ENCODE results near the gene ZNF578. TPM values are rescaled to one million over a fixed set of nuclear protein-coding genes. Genes with fewer than 3 reads are reported as not detected.

Gene ZNF578
- total and polyA plus RNA-seq, 2 of the 8 experiments (the other 6 are each of a cell fraction or from before 2014, with no cell fraction given) = 1.6 to 4.2 TPM

- no peak overlapping the region for H3K14ac ChIP-seq (ENCODE audit: insufficient read length)
- H3K9ac ChIP-seq (replicated peaks in 1 of 4; ENCODE audit: extremely low read depth in 1 of 4, low read depth in 3 of 4, low read length in 3 of 4) = no peak overlapping the region
- H3K4me2 ChIP-seq (ENCODE audit: insufficient read depth in 1 of 2, low read depth in 2 of 2, low read length in 2 of 2) = no peak overlapping the region
- no peak for DNase-seq (ENCODE audit: low read depth in 1 of 2, low spot score in 2 of 2)
- H2BK5ac ChIP-seq (ENCODE audit: low read depth, low read length) = no peak overlapping the region
- H2BK20ac ChIP-seq (ENCODE audit: low read length) = no peak overlapping the region
- no peak overlapping the region for H2BK120ac ChIP-seq (replicated peaks; ENCODE audit: low read depth, low read length)
- H3K27ac ChIP-seq (ENCODE audit: low read depth, low read length) = no peak overlapping the region
- peaks cover 0 to 1% of the 10 kb centered on the region in 2 experiments for H4K20me1 ChIP-seq (replicated peaks in 1 of 2; ENCODE audit: control insufficient read depth in 1 of 2, insufficient read depth in 2 of 2, low read length in 2 of 2)
- H3K18ac ChIP-seq (ENCODE audit: extremely low read depth, low read length) = no peak overlapping the region
- WGBS, 2 experiments (ENCODE audit: extremely low coverage in 1 of 2, insufficient coverage in 1 of 2, insufficient read length in 1 of 2, insufficient replicate concordance in 2 of 2, low coverage in 1 of 2, low lambda C conversion rate in 2 of 2, missing lambda C conversion rate in 1 of 2) = 96% methylated on average over 5 of the region's 5 CpGs; no CpG with 5 or more reads in 1 of the 2 experiments
- H3K79me1 ChIP-seq (ENCODE audit: low read depth, low read length) = no peaks in the 10 kb centered on the region
- peaks cover 0 to 8% (median 4%) of the 10 kb centered on the region in 4 experiments; a peak in 4 of 7 replicates for H3K27me3 ChIP-seq (replicated peaks in 1 of 4; ENCODE audit: control insufficient read depth in 3 of 4, extremely low read depth in 1 of 4, insufficient read depth in 3 of 4, low read length in 3 of 4)
- FAIRE-seq = no peak
- H4K91ac ChIP-seq (replicated peaks; ENCODE audit: insufficient read length, low read length) = no peak overlapping the region
- no peak overlapping the region for H2AFZ ChIP-seq (ENCODE audit: low read length)
- POLR2A ChIA-PET (ENCODE audit: partially characterized antibody) = no interaction called here
- H4K8ac ChIP-seq (ENCODE audit: extremely low read depth, insufficient read depth, low read length) = no peak overlapping the region
- peaks cover 0 to 7% (median 0%) of the 10 kb centered on the region in 4 experiments; a peak in 2 of 8 replicates for H3K36me3 ChIP-seq (ENCODE audit: control insufficient read depth in 2 of 4, insufficient read depth in 4 of 4, low read length in 3 of 4)
- H3K79me2 ChIP-seq (ENCODE audit: control insufficient read depth in 1 of 2, insufficient read depth in 2 of 2, low read length in 2 of 2) = no peaks in the 10 kb centered on the region
- H3K9me3 ChIP-seq (ENCODE audit: insufficient read depth in 2 of 2, low read depth in 1 of 2, low read length in 1 of 2) = no peaks in the 10 kb centered on the region
- H3K4ac ChIP-seq (replicated peaks; ENCODE audit: insufficient read length, low read depth, low read length) = no peak overlapping the region
- H2BK12ac ChIP-seq (ENCODE audit: low read depth, low read length) = no peak overlapping the region
- CTCF ChIA-PET (ENCODE audit: partially characterized antibody) = interaction anchor here (1.0 to 1.1 kb wide), 2 partner anchors 9 to 97 kb away, joined by 4 read pairs; no protein-coding TSS in a partner anchor
- no peak overlapping the region for H3K23ac ChIP-seq (ENCODE audit: insufficient read length)
- H3K56ac ChIP-seq (replicated peaks; ENCODE audit: insufficient read length, low read depth, low read length) = no peak overlapping the region
- H2BK15ac ChIP-seq (ENCODE audit: low read length) = no peak overlapping the region
- no peaks in the 10 kb centered on the region for H3K4me1 ChIP-seq (replicated peaks in 1 of 4; ENCODE audit: control insufficient read depth in 3 of 4, insufficient read depth in 4 of 4, low read length in 3 of 4)
- H2AK5ac ChIP-seq (ENCODE audit: low read depth, low read length) = no peak overlapping the region
- no peak overlapping the region for H3K4me3 ChIP-seq (ENCODE audit: extremely low read depth in 1 of 4, insufficient read depth in 2 of 4, low read depth in 3 of 4, low read length in 4 of 4)
- no peak overlapping the region for H4K5ac ChIP-seq (ENCODE audit: insufficient read length, low read depth, low read length)
- H3K23me2 ChIP-seq (ENCODE audit: low read depth, low read length) = no peaks in the 10 kb centered on the region
- TF ChIP-seq SIN3A (conservative IDR thresholded peaks at IDR 0.05 in 1 of 2, IDR thresholded peaks at IDR 0.05 in 1 of 2; ENCODE audit: low read depth in 1 of 2, low read length in 2 of 2) = no peak
- no peak for TF ChIP-seq PHF8 (conservative IDR thresholded peaks at IDR 0.05; ENCODE audit: low read depth, low read length)
- no peak for TF ChIP-seq TBP (IDR thresholded peaks at IDR 0.05; ENCODE audit: low read depth, low read length)
- TF ChIP-seq NRF1 (IDR thresholded peaks at IDR 0.05; ENCODE audit: low read depth, low read length) = no peak
- TF ChIP-seq RNF2 (IDR thresholded peaks at IDR 0.05; ENCODE audit: borderline replicate concordance, low read depth, low read length, missing control alignments, poor library complexity, severe bottlenecking) = no peak
- TF ChIP-seq EP300 (IDR thresholded peaks at IDR 0.05; ENCODE audit: borderline replicate concordance in 1 of 2, low read depth in 2 of 2, low read length in 2 of 2) = no peak
- no peak for TF ChIP-seq MAFK (IDR thresholded peaks at IDR 0.05; ENCODE audit: low read depth, low read length)
- TF ChIP-seq BRCA1 (IDR thresholded peaks at IDR 0.05; ENCODE audit: low read depth, low read length) = no peak
- no peak for TF ChIP-seq SAP30 (IDR thresholded peaks at IDR 0.05; ENCODE audit: insufficient read depth, insufficient replicate concordance, low read length)
- no peak for TF ChIP-seq FOSL1 (IDR thresholded peaks at IDR 0.05; ENCODE audit: insufficient read depth, low read depth, low read length)
- TF ChIP-seq RBBP5 (IDR thresholded peaks at IDR 0.05; ENCODE audit: borderline replicate concordance, low read depth, low read length) = no peak
These were observed 53.9 kb downstream of the ZNF578 start for GRCh38 chr19:52507266-52507665.

Measured in H1 (cell line).